Naive B cell (primary cell): Measurements from ENCODE around the gene PTPRD. TPM values are rescaled to one million over a fixed set of nuclear protein-coding genes. Genes with fewer than 3 reads are reported as not detected.
A peak's percentile ranks its signal among the peaks of the same experiment; 100 is the strongest.
"Not testable (repeated sequence)": the region's sequence is repeated elsewhere in the genome, so short reads cannot be mapped to it uniquely, and the experiment has no call there.

Experiments
- ATAC-seq, 2 donors: fragments of 150-1000 bp; cut with Tn5 transposase; 2 replicates each; pipeline ENCODE4 v1.10.0; 2021; ENCODE audit warnings: low read depth in 2 of 2, mild to moderate bottlenecking in 2 of 2, moderate library complexity in 2 of 2
- DNase-seq: peaks from one replicate; pipeline ENCODE4 v3.0.0; 2022
- H3K27ac Mint-ChIP-seq, 6 donors: one replicate each; pipeline ENCODE4 v1.8.0; 2020 to 2022; ENCODE audit warnings: mild to moderate bottlenecking in 6 of 6, mixed read lengths in 6 of 6, moderate library complexity in 5 of 6, inconsistent platforms in 2 of 6
- H3K27me3 Mint-ChIP-seq, 3 donors: one replicate each; pipeline ENCODE4 v1.8.0; 2021 to 2022; ENCODE audit warnings: mixed read lengths in 3 of 3, mild to moderate bottlenecking in 1 of 3
- H3K36me3 Mint-ChIP-seq, 2 donors: one replicate each; pipeline ENCODE4 v1.8.0; 2020 to 2022; ENCODE audit warnings: mixed read lengths in 2 of 2, inconsistent platforms in 1 of 2, mild to moderate bottlenecking in 1 of 2
- H3K4me1 Mint-ChIP-seq, 3 donors: one replicate each; pipeline ENCODE4 v1.8.0; 2020 to 2022; ENCODE audit warnings: mixed read lengths in 3 of 3, inconsistent platforms in 1 of 3, mild to moderate bottlenecking in 1 of 3, moderate library complexity in 1 of 3
- H3K4me3 Mint-ChIP-seq, 8 donors: one replicate each; pipeline ENCODE4 v1.8.0; 2020 to 2022; ENCODE audit warnings: mild to moderate bottlenecking in 8 of 8, mixed read lengths in 8 of 8, moderate library complexity in 8 of 8, inconsistent platforms in 2 of 8
- H3K9me3 Mint-ChIP-seq, 7 donors: one replicate each; pipeline ENCODE4 v1.8.0; 2020 to 2022; ENCODE audit warnings: mixed read lengths in 7 of 7, mild to moderate bottlenecking in 5 of 7, inconsistent platforms in 2 of 7, moderate library complexity in 1 of 7
- polyA plus RNA-seq, 6 donors: library from polyadenylated mRNA; unstranded; fragments of 300-500 nt; fragmentation: Illumina TruSeq; gene quantifications; one replicate each; pipeline ENCODE4 v1.2.3, GENCODE V29; 2021; ENCODE audit warnings: low read depth in 6 of 6

PTPRD gene
- polyA plus RNA-seq, 6 donors from 2014 or later, result not detected

- DNase-seq, result no peak
- ATAC-seq, result no peak
- Mint-ChIP-seq H3K4me1 (no peaks in the 10 kb centered on the region), H3K27ac (no peak overlapping the region), H3K4me3 (no peak overlapping the region), H3K36me3 (no peaks in the 10 kb centered on the region), H3K9me3 (peaks cover 0 to 27% (median 13%) of the 10 kb centered on the region in 7 donors), H3K27me3 (no peaks in the 10 kb centered on the region)
Observed at GRCh38 chr9:9492506-9492905, 1120.3 kb downstream of the PTPRD start.

DNA sequence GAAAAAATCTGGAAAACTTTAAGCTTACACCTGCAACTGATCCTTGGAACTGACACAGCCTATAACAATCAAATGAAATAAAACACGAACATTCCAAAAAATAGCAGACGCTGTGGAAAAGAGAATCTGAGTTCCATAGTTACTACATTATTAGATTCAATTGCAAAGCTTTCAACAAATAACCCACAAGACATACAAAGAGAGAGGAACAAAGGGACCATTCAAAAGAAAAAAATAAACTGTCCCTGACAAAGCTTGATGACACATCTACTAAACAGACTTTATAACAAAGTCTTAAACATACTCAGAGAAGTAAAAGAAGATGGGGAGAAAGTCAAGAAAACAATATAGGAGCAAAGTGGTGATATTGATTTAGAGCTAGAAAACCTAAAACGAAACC lies 1123.6 kb downstream of the PTPRD start:
- Mint-ChIP-seq H3K4me3 (no peak overlapping the region), H3K9me3 (peaks cover 0 to 7% (median 4%) of the 10 kb centered on the region in 7 donors), H3K4me1 (no peaks in the 10 kb centered on the region), H3K27ac (no peak overlapping the region), H3K36me3 (no peaks in the 10 kb centered on the region), H3K27me3 (peaks cover 0 to 3% (median 0%) of the 10 kb centered on the region in 3 donors)
- DNase-seq (no peak), ATAC-seq (no peak)

DNA sequence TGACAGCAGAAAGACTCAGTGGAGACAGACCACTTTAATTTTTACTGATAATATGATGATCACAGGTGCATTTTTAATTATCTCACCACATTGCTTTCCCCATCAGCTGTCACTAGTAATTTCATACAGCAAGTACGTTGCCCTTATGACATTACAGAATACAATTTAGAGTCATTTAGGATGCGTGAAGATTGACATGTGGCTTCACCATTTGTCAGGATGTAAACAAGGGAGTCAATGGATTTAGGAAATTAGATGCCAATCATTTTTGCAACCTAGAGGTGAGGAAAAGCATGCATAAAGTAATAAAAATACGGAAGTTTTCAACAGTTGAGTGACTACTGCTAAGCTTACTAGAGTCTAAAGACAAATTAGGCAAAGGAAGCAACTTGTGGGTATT lies 1129.6 kb downstream of the PTPRD start:
- no peak overlapping the region for H3K27ac Mint-ChIP-seq
- ATAC-seq (no peak), DNase-seq (no peak)
- no peaks in the 10 kb centered on the region for H3K36me3 Mint-ChIP-seq
- H3K27me3 Mint-ChIP-seq, result peaks cover 0 to 3% (median 0%) of the 10 kb centered on the region in 3 donors
- peaks cover 0 to 3% (median 0%) of the 10 kb centered on the region in 7 donors for H3K9me3 Mint-ChIP-seq
- no peaks in the 10 kb centered on the region for H3K4me1 Mint-ChIP-seq
- no peak overlapping the region for H3K4me3 Mint-ChIP-seq

DNA sequence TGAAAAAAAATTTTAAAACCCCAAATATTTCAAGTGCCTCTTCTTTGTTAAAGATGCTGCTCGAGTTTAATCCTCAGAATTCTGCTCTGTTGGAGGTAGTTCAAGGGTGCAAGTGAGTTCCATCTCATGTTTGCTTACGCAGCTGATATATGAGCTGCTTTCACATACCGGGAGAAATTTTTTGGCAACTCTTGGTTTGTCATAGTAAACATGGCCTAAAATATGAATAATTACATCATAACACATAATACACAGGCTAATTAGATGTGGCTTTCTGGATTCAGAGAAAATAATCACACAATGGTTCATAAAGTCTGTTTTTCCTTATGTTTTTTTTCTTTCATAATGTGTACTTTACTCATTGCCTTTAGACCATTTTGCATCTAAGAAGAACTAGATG lies 1134.1 kb downstream of the PTPRD start:
- Mint-ChIP-seq H3K4me1 (no peaks in the 10 kb centered on the region), H3K4me3 (no peak overlapping the region), H3K27ac (no peak overlapping the region), H3K9me3 (no peaks in the 10 kb centered on the region), H3K36me3 (no peaks in the 10 kb centered on the region), H3K27me3 (no peaks in the 10 kb centered on the region)
- DNase-seq (no peak), ATAC-seq (no peak)

DNA sequence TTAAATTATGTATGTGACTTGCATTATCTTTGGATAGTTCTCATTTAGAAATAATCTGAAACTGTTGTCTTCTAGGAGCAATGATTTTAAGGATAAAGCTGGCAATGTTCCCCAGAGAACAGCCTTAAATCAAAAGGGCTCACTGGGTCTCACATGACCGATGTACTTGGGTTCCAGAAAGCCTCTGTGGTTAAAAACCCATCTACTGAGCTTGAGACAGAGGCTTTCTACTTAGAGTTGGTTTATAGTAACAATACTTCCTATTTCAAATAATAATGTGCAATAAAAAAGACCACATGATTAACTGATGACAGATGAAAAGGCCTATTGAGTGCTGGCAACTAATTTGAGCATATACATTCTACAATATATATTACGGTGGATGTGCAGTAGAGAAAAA lies 1143.5 kb downstream of the PTPRD start:
- DNase-seq, result no peak
- Mint-ChIP-seq H3K36me3 (no peaks in the 10 kb centered on the region), H3K4me3 (no peak overlapping the region), H3K27me3 (no peaks in the 10 kb centered on the region), H3K9me3 (peaks cover 0 to 2% (median 0%) of the 10 kb centered on the region in 7 donors), H3K4me1 (no peaks in the 10 kb centered on the region), H3K27ac (no peak overlapping the region)
- no peak for ATAC-seq

DNA sequence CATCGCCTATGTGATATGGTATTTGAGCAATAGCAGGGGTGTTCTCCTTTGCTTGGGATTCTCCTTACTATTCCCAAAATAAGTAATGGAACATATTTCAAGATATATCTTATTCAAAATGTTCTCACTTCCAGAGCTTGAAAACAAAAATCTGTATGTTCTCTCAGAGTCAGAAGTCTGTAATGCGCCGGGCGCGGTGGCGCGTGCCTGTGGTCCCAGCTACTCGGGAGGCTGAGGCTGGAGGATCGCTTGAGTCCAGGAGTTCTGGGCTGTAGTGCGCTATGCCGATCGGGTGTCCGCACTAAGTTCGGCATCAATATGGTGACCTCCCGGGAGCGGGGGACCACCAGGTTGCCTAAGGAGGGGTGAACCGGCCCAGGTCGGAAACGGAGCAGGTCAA lies 1170.9 kb downstream of the PTPRD start:
- ATAC-seq, H3K4me1 Mint-ChIP-seq, DNase-seq, H3K27me3 Mint-ChIP-seq, H3K36me3 Mint-ChIP-seq, H3K27ac Mint-ChIP-seq, H3K4me3 Mint-ChIP-seq, H3K9me3 Mint-ChIP-seq: not testable (repeated sequence)

DNA sequence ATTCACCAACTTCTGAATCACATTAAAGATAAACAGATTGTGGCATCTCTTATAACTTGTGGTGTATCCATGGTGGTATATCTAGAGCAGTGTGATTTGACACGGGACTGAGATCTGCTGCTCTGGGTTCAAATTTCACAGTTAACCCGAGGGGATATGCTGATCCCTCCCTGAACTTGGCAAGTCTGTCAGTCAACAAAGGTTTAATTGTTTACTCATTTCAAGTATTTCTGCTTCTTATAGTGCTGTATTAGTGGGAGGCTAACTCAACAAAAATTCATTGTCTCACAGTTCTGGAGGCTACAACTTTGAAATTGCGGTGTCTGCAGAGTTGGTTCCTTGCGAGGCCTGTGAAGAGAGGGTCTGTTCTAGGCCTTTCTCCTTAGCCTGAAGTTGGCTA lies 1175.2 kb downstream of the PTPRD start:
- Mint-ChIP-seq H3K4me1 (no peaks in the 10 kb centered on the region), H3K36me3 (no peaks in the 10 kb centered on the region), H3K9me3 (peaks cover 0 to 3% (median 0%) of the 10 kb centered on the region in 7 donors), H3K4me3 (no peak overlapping the region), H3K27me3 (no peaks in the 10 kb centered on the region), H3K27ac (no peak overlapping the region)
- no peak for ATAC-seq
- DNase-seq, result no peak

GRCh38 chr9:9426454-9426853 lies 1186.3 kb downstream of the PTPRD start:
- DNase-seq, ATAC-seq, H3K27ac Mint-ChIP-seq: not testable (repeated sequence)

DNA sequence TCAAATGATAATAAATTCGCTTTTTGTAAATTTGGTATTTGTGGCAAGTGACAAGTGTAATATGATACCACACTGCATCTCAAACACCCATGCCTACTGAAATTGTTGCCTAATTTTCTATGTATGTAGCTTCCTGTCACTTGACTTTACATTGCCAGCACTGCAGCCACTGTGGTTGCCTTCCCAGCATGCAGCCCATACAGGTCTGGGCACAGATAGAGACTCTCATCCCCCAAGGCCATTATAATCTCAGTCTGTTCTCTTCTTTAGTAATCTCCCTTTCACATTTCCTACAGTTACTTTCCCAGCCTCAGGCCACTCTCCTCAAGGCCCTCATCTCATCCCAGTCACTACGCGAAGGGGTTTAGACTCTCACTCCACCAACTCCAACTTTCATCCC lies 1200.6 kb downstream of the PTPRD start:
- H3K4me1 Mint-ChIP-seq, result no peaks in the 10 kb centered on the region
- DNase-seq, result no peak

More at GRCh38 chr9:9426454-9426853, 1186.3 kb downstream of the PTPRD start:
- not testable (repeated sequence) for H3K4me1 Mint-ChIP-seq, H3K27me3 Mint-ChIP-seq, H3K9me3 Mint-ChIP-seq, H3K4me3 Mint-ChIP-seq, H3K36me3 Mint-ChIP-seq

GRCh38 chr9:9410736-9411135 lies 1202.1 kb downstream of the PTPRD start:
- Mint-ChIP-seq H3K4me1 (no peaks in the 10 kb centered on the region), H3K36me3 (no peaks in the 10 kb centered on the region), H3K27me3 (no peaks in the 10 kb centered on the region), H3K27ac (no peak overlapping the region), H3K4me3 (no peak overlapping the region), H3K9me3 (peaks cover 0 to 6% (median 0%) of the 10 kb centered on the region in 7 donors)
- DNase-seq, result no peak
- no peak for ATAC-seq

More for the DNA sequence above, 1200.6 kb downstream of the PTPRD start:
- Mint-ChIP-seq H3K4me3 (no peak overlapping the region), H3K36me3 (no peaks in the 10 kb centered on the region), H3K27me3 (no peaks in the 10 kb centered on the region), H3K9me3 (peaks cover 0 to 6% (median 0%) of the 10 kb centered on the region in 7 donors), H3K27ac (no peak overlapping the region)
- ATAC-seq, result no peak

DNA sequence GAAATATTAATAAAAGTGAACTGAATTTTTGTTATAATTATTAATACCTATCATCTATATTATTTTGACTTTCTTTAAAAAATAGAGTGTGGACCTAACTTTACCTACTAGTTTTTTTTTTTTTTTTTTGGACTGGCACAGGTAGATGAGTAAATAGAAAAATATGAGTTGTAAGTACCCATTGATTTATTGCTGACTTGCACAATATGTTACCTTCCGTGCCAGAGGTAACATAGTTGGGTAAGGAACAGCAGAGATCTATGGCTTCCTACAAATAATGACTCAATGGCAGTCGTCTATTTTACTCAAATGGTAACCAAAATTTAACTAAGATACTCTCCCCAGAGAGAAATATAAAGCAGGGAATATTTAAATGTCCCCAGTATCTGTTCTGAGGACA lies 1212.8 kb downstream of the PTPRD start:
- no peaks in the 10 kb centered on the region for H3K36me3 Mint-ChIP-seq
- no peaks in the 10 kb centered on the region for H3K27me3 Mint-ChIP-seq
- peaks cover 0 to 10% (median 3%) of the 10 kb centered on the region in 7 donors for H3K9me3 Mint-ChIP-seq
- no peak overlapping the region for H3K4me3 Mint-ChIP-seq
- ATAC-seq (no peak), DNase-seq (no peak)
- H3K4me1 Mint-ChIP-seq, result no peaks in the 10 kb centered on the region
- H3K27ac Mint-ChIP-seq, result no peak overlapping the region

DNA sequence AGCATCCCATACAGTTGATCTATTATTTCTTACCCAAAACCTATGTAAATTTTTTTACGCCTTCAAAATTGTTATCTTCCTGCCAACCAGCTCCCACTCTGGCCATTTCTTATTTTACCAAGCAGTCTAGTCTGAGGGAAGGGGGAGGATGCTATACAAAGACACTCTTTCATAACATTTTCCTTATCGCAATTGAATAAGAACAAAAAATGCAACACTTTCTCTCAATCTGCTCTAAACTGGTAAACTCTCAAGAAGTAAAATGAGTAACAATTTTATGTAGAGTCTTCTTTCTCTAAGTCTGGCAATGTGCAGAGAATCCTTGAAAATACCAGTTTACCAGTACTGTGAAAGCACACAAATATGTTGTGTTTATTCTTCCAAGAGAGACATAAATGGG lies 1216.3 kb downstream of the PTPRD start:
- no peaks in the 10 kb centered on the region for H3K4me1 Mint-ChIP-seq
- ATAC-seq, result no peak

DNA sequence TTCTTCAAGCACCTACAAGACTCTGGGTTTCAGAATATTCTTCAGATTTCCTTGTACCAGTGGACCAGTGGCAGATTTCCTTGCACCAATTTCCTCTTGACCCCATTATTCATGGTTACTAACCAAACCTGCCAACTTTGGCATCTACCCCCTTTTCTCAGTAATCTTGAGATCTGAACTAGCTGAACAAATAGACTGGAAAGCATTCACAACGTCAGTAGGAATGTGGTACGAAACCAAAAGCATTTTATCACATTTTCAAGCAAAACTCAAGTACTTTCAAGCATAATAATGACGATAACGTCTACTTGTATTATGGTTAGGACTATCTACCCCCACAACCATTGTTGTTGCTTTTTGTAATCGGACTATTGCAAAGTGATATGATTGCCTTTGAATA lies 1217.3 kb downstream of the PTPRD start:
- H3K27me3 Mint-ChIP-seq, result no peaks in the 10 kb centered on the region
- ATAC-seq (no peak), DNase-seq (no peak)
- H3K36me3 Mint-ChIP-seq, result no peaks in the 10 kb centered on the region
- H3K4me1 Mint-ChIP-seq, result no peaks in the 10 kb centered on the region
- no peak overlapping the region for H3K27ac Mint-ChIP-seq
- H3K9me3 Mint-ChIP-seq, result peaks cover 0 to 5% (median 3%) of the 10 kb centered on the region in 7 donors
- H3K4me3 Mint-ChIP-seq, result no peak overlapping the region

More for the DNA sequence above, 1216.3 kb downstream of the PTPRD start:
- Mint-ChIP-seq H3K36me3 (no peaks in the 10 kb centered on the region), H3K27me3 (no peaks in the 10 kb centered on the region), H3K27ac (no peak overlapping the region), H3K9me3 (peaks cover 0 to 5% (median 3%) of the 10 kb centered on the region in 7 donors), H3K4me3 (no peak overlapping the region)
- DNase-seq, result no peak

GRCh38 chr9:9392755-9393154 lies 1220.0 kb downstream of the PTPRD start:
- no peaks in the 10 kb centered on the region for H3K36me3 Mint-ChIP-seq
- no peak for DNase-seq
- no peaks in the 10 kb centered on the region for H3K4me1 Mint-ChIP-seq
- no peak overlapping the region for H3K27ac Mint-ChIP-seq
- no peak for ATAC-seq
- H3K9me3 Mint-ChIP-seq, result peaks cover 0 to 6% (median 3%) of the 10 kb centered on the region in 7 donors
- H3K27me3 Mint-ChIP-seq, result no peaks in the 10 kb centered on the region
- no peak overlapping the region for H3K4me3 Mint-ChIP-seq

DNA sequence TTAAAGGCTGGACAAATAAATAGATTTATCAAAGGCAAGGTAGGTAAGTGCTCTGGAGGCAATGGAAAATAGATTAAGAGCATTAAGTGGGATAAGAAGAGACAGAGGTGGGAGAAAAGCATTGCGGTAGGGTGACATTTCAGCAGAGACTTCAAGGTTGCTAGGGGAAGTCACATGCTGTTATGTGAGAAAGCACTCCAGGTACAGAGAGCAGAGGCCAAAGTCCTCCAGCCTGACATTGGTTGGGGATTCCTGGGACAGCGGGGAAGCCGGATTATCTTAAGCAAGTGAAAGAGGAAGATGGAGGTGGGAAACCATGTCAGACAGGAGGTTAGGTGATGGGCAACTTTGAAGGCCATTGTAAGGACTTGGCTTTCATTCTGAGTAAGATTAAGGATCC lies 1222.9 kb downstream of the PTPRD start:
- Mint-ChIP-seq H3K9me3 (peaks cover 0 to 6% (median 0%) of the 10 kb centered on the region in 7 donors), H3K27me3 (no peaks in the 10 kb centered on the region), H3K4me3 (no peak overlapping the region), H3K4me1 (no peaks in the 10 kb centered on the region), H3K36me3 (no peaks in the 10 kb centered on the region), H3K27ac (peak overlapping the region in 1 of 6 donors; percentile 12)
- ATAC-seq (no peak), DNase-seq (no peak)
